Measurements from ENCODE around the gene PSMD8. TPM values are rescaled to one million over a fixed set of nuclear protein-coding genes. Genes with fewer than 3 reads are reported as not detected.

PSMD8 gene
- total RNA-seq, 1 donor from 2014 or later = 134 TPM

GRCh38 chr19:38383184-38383583 lies 8.8 kb downstream of the PSMD8 start:
- DNase-seq (no peak), ATAC-seq (ENCODE audit: low read depth) (no peak)
- Mint-ChIP-seq H3K4me3 (no peak overlapping the region), H3K36me3 (ENCODE audit: low read depth) (peaks cover 59% of the 10 kb centered on the region), H3K27me3 (peaks cover 11% of the 10 kb centered on the region), H3K4me1 (peaks cover 19% of the 10 kb centered on the region), H3K9me3 (no peaks in the 10 kb centered on the region), H3K27ac (no peak overlapping the region)
- TF ChIP-seq CTCF (IDR thresholded peaks at IDR 0.05) = no peak
- ChIA-PET POLR2A (interaction anchor here (1.5 kb wide), 1 partner anchor 9 kb away, joined by 4 read pairs; the partner anchor contains the start of gene PSMD8), CTCF (no interaction called here)
- intact Hi-C loops (cut with micrococcal nuclease) = no loop called here

GRCh38 chr19:38383743-38384142 lies 9.4 kb downstream of the PSMD8 start:
- H3K36me3 Mint-ChIP-seq (ENCODE audit: low read depth) = peaks cover 56% of the 10 kb centered on the region
- DNase-seq = no peak
- ChIA-PET POLR2A (interaction anchor here (2.3 kb wide), 1 partner anchor 9 kb away, joined by 8 read pairs; the partner anchor contains the start of gene PSMD8), CTCF (no interaction called here)
- H3K27me3 Mint-ChIP-seq = peaks cover 11% of the 10 kb centered on the region
- TF ChIP-seq CTCF (IDR thresholded peaks at IDR 0.05) = no peak
- no peak for ATAC-seq (ENCODE audit: low read depth)
- H3K4me3 Mint-ChIP-seq = no peak overlapping the region
- H3K9me3 Mint-ChIP-seq = no peaks in the 10 kb centered on the region
- no peak overlapping the region for H3K27ac Mint-ChIP-seq
- H3K4me1 Mint-ChIP-seq = peaks cover 21% of the 10 kb centered on the region
- intact Hi-C loops (cut with micrococcal nuclease) = no loop called here

GRCh38 chr19:38384209-38385027 lies 10.0 kb downstream of the PSMD8 start:
- H3K9me3 Mint-ChIP-seq = no peaks in the 10 kb centered on the region
- CTCF ChIA-PET = interaction anchor here (1.9 kb wide), 1 partner anchor 18 kb away, joined by 5 read pairs; the partner anchor contains the start of gene FAM98C
- no peak for TF ChIP-seq CTCF (IDR thresholded peaks at IDR 0.05)
- DNase-seq (no peak), ATAC-seq (ENCODE audit: low read depth) (no peak)
- POLR2A ChIA-PET = interaction anchor here (1.4 to 2.3 kb wide), 2 partner anchors 8 to 10 kb away, joined by 6 to 8 read pairs; partner anchors contain the start of gene PSMD8
- intact Hi-C loops (cut with micrococcal nuclease) = no loop called here
- peaks cover 50% of the 10 kb centered on the region for H3K36me3 Mint-ChIP-seq (ENCODE audit: low read depth)
- H3K27me3 Mint-ChIP-seq = peaks cover 12% of the 10 kb centered on the region
- H3K4me1 Mint-ChIP-seq = peaks cover 24% of the 10 kb centered on the region
- H3K27ac Mint-ChIP-seq = no peak overlapping the region
- no peak overlapping the region for H3K4me3 Mint-ChIP-seq

GRCh38 chr19:38385057-38385803 lies 10.9 kb downstream of the PSMD8 start:
- H3K9me3 Mint-ChIP-seq = no peaks in the 10 kb centered on the region
- DNase-seq = no peak
- CTCF ChIA-PET = interaction anchor here (1.9 kb wide), 1 partner anchor 17 kb away, joined by 5 read pairs; the partner anchor contains the start of gene FAM98C
- peaks cover 16% of the 10 kb centered on the region for H3K27me3 Mint-ChIP-seq
- POLR2A ChIA-PET = interaction anchor here (0.5 to 2.3 kb wide), 4 partner anchors 9 to 518 kb away, joined by 3 to 8 read pairs (median 6); partner anchors contain the start of genes PSMD8 and RASGRP4
- no peak overlapping the region for H3K27ac Mint-ChIP-seq
- no peak overlapping the region for H3K4me3 Mint-ChIP-seq
- ATAC-seq (ENCODE audit: low read depth) = no peak
- TF ChIP-seq CTCF (IDR thresholded peaks at IDR 0.05) = no peak
- H3K4me1 Mint-ChIP-seq = peaks cover 25% of the 10 kb centered on the region
- intact Hi-C loops (cut with micrococcal nuclease) = no loop called here
- H3K36me3 Mint-ChIP-seq (ENCODE audit: low read depth) = peaks cover 43% of the 10 kb centered on the region
